GM19099 (cell line): ENCODE measurements around the gene TANK.

Experiments used
- POLR2A ChIP-seq: IDR thresholded peaks from 3 replicates; pipeline ENCODE4 v1.6.1; 2011; ENCODE audit warnings: low read depth; ENCODE audit not compliant: insufficient read length; ENCODE audit errors: extremely low read depth

Gene TANK

GRCh38 chr2:161230959-161231358 is 70.7 kb downstream of the TANK start:
- TF ChIP-seq POLR2A, result no peak

GRCh38 chr2:161232571-161232970 is 72.3 kb downstream of the TANK start:
- TF ChIP-seq POLR2A, result no peak

GRCh38 chr2:161233858-161234431 is 73.7 kb downstream of the TANK start:
- no peak for TF ChIP-seq POLR2A

GRCh38 chr2:161234627-161235026 is 74.4 kb downstream of the TANK start:
- TF ChIP-seq POLR2A, result no peak

GRCh38 chr2:161237392-161238264 is 77.4 kb downstream of the TANK start:
- no peak for TF ChIP-seq POLR2A

GRCh38 chr2:161238265-161238559 is 78.0 kb downstream of the TANK start:
- no peak for TF ChIP-seq POLR2A

- TF ChIP-seq POLR2A, result peak; percentile 33
Observed at GRCh38 chr2:161238560-161239325, 78.5 kb downstream of the TANK start.

GRCh38 chr2:161239326-161240109 is 79.3 kb downstream of the TANK start:
- TF ChIP-seq POLR2A, result no peak

GRCh38 chr2:161241894-161242293 is 81.7 kb downstream of the TANK start:
- no peak for TF ChIP-seq POLR2A

GRCh38 chr2:161243312-161243711 is 83.1 kb downstream of the TANK start:
- peak; percentile 48 for TF ChIP-seq POLR2A

GRCh38 chr2:161243905-161244304 is 83.7 kb downstream of the TANK start:
- no peak for TF ChIP-seq POLR2A

- TF ChIP-seq POLR2A, result no peak
Observed at GRCh38 chr2:161245261-161245553, 85.0 kb downstream of the TANK start.

- TF ChIP-seq POLR2A, result no peak
Observed at GRCh38 chr2:161245671-161246070, 85.4 kb downstream of the TANK start.

- TF ChIP-seq POLR2A, result no peak
Observed at GRCh38 chr2:161246281-161246680, 86.1 kb downstream of the TANK start.

- TF ChIP-seq POLR2A, result no peak
Observed at GRCh38 chr2:161250864-161251436, 90.7 kb downstream of the TANK start.
